SK-N-SH treated with all-trans-retinoic acid at 6 μM for 48 hours (cell line): ENCODE data around the gene PDE8A.
A peak's percentile ranks its signal among the peaks of the same experiment; 100 is the strongest.

Experiments used
- ATAC-seq: fragments of 200-7000 bp; cut with Tn5 transposase; 3 replicates; pipeline ENCODE4 v1.9.1; 2020; ENCODE audit warnings: mild to moderate bottlenecking, moderate library complexity
- ARNTL ChIP-seq: fragments of 450-650 bp; formaldehyde crosslinking; IDR thresholded peaks from 2 replicates; pipeline ENCODE4 v1.5.0; 2020; ENCODE audit warnings: low read depth, mild to moderate bottlenecking, moderate library complexity, borderline replicate concordance
- BACH2 ChIP-seq: fragments of 250-450 bp; sonication (Bioruptor Pico); IDR thresholded peaks from 2 replicates; pipeline ENCODE4 v1.9.0; 2021; ENCODE audit warnings: mild to moderate bottlenecking, borderline replicate concordance
- CSDC2 ChIP-seq: fragments of 250-450 bp; sonication (Bioruptor Pico); IDR thresholded peaks from 2 replicates; pipeline ENCODE4 v1.5.0; 2020; ENCODE audit warnings: mild to moderate bottlenecking, moderate library complexity
- ESRRG ChIP-seq: fragments of 250-450 bp; sonication (Bioruptor Pico); IDR thresholded peaks from 2 replicates; pipeline ENCODE4 v1.6.1; 2021; ENCODE audit warnings: mild to moderate bottlenecking
- GLIS3 ChIP-seq: fragments of 250-450 bp; sonication (Bioruptor Pico); IDR thresholded peaks from 2 replicates; pipeline ENCODE4 v1.5.0; 2020; ENCODE audit warnings: mild to moderate bottlenecking, moderate library complexity
- ISL1 ChIP-seq: fragments of 250-450 bp; sonication (Bioruptor Pico); IDR thresholded peaks from 2 replicates; pipeline ENCODE4 v2.1.2; 2022; ENCODE audit warnings: mild to moderate bottlenecking, moderate library complexity
- OSR1 ChIP-seq: fragments of 250-450 bp; sonication (Bioruptor Pico); IDR thresholded peaks from 2 replicates; pipeline ENCODE4 v1.8.0; 2022; ENCODE audit warnings: moderate library complexity, mild to moderate bottlenecking, inconsistent platforms
- PPARA ChIP-seq: fragments of 250-450 bp; sonication (Bioruptor Pico); IDR thresholded peaks from 2 replicates; pipeline ENCODE4 v1.5.0; 2020; ENCODE audit warnings: mild to moderate bottlenecking, borderline replicate concordance
- RARB ChIP-seq: fragments of 250-450 bp; sonication (Bioruptor Pico); IDR thresholded peaks from 2 replicates; pipeline ENCODE4 v1.8.0; 2021; ENCODE audit warnings: mild to moderate bottlenecking, moderate library complexity
- SNAI2 ChIP-seq: fragments of 250-450 bp; sonication (Bioruptor Pico); IDR thresholded peaks from 2 replicates; pipeline ENCODE4 v1.5.0; 2020; ENCODE audit warnings: mild to moderate bottlenecking, moderate library complexity
- TCF4 ChIP-seq: fragments of 250-450 bp; sonication (Bioruptor Pico); IDR thresholded peaks from 2 replicates; pipeline ENCODE4 v1.8.0; 2021; ENCODE audit warnings: mild to moderate bottlenecking, moderate library complexity, borderline replicate concordance
- ZC3H10 ChIP-seq: fragments of 250-450 bp; sonication (Bioruptor Pico); IDR thresholded peaks from 2 replicates; pipeline ENCODE4 v1.5.1; 2021; ENCODE audit warnings: mild to moderate bottlenecking, moderate library complexity
- ZFP30 ChIP-seq: fragments of 450-650 bp; formaldehyde crosslinking; IDR thresholded peaks from 2 replicates; pipeline ENCODE4 v1.5.0; 2022; ENCODE audit warnings: mild to moderate bottlenecking, moderate library complexity
- ZNF8 ChIP-seq: fragments of 450-650 bp; formaldehyde crosslinking; IDR thresholded peaks from 2 replicates; pipeline ENCODE4 v1.5.0; 2020; ENCODE audit warnings: mild to moderate bottlenecking, moderate library complexity
- TF ChIP-seq, protein P1 (sequence below): fragments of 250-450 bp; sonication (Bioruptor Pico); IDR thresholded peaks from 2 replicates; pipeline ENCODE4 v1.8.0; 2021; ENCODE audit warnings: low read depth, mild to moderate bottlenecking, moderate library complexity, borderline replicate concordance
- TF ChIP-seq, protein P2 (sequence below): fragments of 250-450 bp; sonication (Bioruptor Pico); IDR thresholded peaks from 2 replicates; pipeline ENCODE4 v1.5.1; 2020; ENCODE audit warnings: low read depth, mild to moderate bottlenecking, moderate library complexity
- TF ChIP-seq, protein P3 (sequence below): fragments of 250-450 bp; sonication (Bioruptor Pico); IDR thresholded peaks from 2 replicates; pipeline ENCODE4 v1.5.0; 2020; ENCODE audit warnings: mild to moderate bottlenecking, moderate library complexity
- TF ChIP-seq, protein P4 (sequence below): fragments of 250-450 bp; sonication (Bioruptor Pico); IDR thresholded peaks from 2 replicates; pipeline ENCODE4 v1.8.0; 2020; ENCODE audit warnings: mild to moderate bottlenecking, moderate library complexity, borderline replicate concordance
- TF ChIP-seq, protein P5 (sequence below): fragments of 250-450 bp; sonication (Bioruptor Pico); IDR thresholded peaks from 2 replicates; pipeline ENCODE4 v1.5.1; 2021; ENCODE audit warnings: mild to moderate bottlenecking, moderate library complexity

The PDE8A gene

DNA sequence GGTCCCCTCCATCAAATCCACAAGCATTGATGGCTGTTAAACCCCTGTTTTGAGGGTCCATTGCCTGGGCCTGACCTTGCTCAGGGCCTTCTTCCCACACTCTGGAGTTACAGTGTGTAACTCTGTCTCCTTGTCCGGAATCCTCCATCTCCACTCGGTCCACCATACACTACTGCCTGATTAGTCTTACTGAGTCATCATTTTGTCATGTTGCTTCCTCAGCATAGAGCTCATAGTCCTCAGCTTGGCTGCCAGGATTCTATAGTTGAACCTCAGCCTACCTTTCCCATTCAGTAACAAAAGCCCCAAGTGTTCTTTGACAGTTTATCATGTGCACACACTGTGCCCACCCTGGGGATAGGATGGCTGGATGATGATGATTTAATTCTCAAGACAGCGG, 113.0 kb downstream of the PDE8A start:
- ATAC-seq = peak; percentile 86
- no peak for TF ChIP-seq ESRRG
- TF ChIP-seq, protein P1, sequence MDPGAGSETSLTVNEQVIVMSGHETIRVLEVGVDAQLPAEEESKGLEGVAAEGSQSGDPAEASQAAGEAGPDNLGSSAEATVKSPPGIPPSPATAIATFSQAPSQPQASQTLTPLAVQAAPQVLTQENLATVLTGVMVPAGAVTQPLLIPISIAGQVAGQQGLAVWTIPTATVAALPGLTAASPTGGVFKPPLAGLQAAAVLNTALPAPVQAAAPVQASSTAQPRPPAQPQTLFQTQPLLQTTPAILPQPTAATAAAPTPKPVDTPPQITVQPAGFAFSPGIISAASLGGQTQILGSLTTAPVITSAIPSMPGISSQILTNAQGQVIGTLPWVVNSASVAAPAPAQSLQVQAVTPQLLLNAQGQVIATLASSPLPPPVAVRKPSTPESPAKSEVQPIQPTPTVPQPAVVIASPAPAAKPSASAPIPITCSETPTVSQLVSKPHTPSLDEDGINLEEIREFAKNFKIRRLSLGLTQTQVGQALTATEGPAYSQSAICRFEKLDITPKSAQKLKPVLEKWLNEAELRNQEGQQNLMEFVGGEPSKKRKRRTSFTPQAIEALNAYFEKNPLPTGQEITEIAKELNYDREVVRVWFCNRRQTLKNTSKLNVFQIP = no peak
- TF ChIP-seq, protein P2, sequence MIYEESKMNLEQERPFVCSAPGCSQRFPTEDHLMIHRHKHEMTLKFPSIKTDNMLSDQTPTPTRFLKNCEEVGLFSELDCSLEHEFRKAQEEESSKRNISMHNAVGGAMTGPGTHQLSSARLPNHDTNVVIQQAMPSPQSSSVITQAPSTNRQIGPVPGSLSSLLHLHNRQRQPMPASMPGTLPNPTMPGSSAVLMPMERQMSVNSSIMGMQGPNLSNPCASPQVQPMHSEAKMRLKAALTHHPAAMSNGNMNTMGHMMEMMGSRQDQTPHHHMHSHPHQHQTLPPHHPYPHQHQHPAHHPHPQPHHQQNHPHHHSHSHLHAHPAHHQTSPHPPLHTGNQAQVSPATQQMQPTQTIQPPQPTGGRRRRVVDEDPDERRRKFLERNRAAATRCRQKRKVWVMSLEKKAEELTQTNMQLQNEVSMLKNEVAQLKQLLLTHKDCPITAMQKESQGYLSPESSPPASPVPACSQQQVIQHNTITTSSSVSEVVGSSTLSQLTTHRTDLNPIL (CRISPR knock-in tag) = no peak
- no peak for TF ChIP-seq TCF4 (CRISPR knock-in tag)
- TF ChIP-seq OSR1 (CRISPR knock-in tag) = no peak
- no peak for TF ChIP-seq CSDC2 (CRISPR knock-in tag)
- TF ChIP-seq, all 23 proteins: peak for 0

DNA sequence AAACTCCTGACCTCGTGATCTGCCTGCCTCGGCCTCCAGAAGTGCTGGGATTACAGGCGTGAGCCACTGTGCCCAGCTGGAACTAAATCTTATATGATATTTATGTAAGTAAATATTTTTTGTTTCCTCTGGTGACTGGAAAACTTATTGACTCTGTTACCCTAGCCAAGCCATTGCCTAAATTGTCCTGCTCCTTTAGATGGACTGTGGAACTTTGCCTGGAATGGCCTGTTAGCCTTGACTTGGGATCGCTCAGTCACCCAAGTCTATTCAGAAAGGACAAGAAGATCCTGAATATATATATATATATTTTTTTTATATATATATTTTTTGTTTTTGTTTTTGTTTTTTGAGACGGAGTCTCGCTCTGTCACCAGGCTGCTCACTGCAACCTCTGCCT, 113.9 kb downstream of the PDE8A start:
- no peak for ATAC-seq
- TF ChIP-seq, protein P3, sequence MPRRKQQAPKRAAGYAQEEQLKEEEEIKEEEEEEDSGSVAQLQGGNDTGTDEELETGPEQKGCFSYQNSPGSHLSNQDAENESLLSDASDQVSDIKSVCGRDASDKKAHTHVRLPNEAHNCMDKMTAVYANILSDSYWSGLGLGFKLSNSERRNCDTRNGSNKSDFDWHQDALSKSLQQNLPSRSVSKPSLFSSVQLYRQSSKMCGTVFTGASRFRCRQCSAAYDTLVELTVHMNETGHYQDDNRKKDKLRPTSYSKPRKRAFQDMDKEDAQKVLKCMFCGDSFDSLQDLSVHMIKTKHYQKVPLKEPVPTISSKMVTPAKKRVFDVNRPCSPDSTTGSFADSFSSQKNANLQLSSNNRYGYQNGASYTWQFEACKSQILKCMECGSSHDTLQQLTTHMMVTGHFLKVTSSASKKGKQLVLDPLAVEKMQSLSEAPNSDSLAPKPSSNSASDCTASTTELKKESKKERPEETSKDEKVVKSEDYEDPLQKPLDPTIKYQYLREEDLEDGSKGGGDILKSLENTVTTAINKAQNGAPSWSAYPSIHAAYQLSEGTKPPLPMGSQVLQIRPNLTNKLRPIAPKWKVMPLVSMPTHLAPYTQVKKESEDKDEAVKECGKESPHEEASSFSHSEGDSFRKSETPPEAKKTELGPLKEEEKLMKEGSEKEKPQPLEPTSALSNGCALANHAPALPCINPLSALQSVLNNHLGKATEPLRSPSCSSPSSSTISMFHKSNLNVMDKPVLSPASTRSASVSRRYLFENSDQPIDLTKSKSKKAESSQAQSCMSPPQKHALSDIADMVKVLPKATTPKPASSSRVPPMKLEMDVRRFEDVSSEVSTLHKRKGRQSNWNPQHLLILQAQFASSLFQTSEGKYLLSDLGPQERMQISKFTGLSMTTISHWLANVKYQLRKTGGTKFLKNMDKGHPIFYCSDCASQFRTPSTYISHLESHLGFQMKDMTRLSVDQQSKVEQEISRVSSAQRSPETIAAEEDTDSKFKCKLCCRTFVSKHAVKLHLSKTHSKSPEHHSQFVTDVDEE (CRISPR knock-in tag) = no peak
- TF ChIP-seq ZC3H10 (CRISPR knock-in tag) = no peak
- TF ChIP-seq PPARA = no peak
- TF ChIP-seq, protein P4, sequence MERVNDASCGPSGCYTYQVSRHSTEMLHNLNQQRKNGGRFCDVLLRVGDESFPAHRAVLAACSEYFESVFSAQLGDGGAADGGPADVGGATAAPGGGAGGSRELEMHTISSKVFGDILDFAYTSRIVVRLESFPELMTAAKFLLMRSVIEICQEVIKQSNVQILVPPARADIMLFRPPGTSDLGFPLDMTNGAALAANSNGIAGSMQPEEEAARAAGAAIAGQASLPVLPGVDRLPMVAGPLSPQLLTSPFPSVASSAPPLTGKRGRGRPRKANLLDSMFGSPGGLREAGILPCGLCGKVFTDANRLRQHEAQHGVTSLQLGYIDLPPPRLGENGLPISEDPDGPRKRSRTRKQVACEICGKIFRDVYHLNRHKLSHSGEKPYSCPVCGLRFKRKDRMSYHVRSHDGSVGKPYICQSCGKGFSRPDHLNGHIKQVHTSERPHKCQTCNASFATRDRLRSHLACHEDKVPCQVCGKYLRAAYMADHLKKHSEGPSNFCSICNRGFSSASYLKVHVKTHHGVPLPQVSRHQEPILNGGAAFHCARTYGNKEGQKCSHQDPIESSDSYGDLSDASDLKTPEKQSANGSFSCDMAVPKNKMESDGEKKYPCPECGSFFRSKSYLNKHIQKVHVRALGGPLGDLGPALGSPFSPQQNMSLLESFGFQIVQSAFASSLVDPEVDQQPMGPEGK (CRISPR knock-in tag) = no peak
- TF ChIP-seq OSR1 (CRISPR knock-in tag) = no peak
- TF ChIP-seq ESRRG = no peak
- TF ChIP-seq, protein P1 = no peak
- no peak for TF ChIP-seq ZNF8

DNA sequence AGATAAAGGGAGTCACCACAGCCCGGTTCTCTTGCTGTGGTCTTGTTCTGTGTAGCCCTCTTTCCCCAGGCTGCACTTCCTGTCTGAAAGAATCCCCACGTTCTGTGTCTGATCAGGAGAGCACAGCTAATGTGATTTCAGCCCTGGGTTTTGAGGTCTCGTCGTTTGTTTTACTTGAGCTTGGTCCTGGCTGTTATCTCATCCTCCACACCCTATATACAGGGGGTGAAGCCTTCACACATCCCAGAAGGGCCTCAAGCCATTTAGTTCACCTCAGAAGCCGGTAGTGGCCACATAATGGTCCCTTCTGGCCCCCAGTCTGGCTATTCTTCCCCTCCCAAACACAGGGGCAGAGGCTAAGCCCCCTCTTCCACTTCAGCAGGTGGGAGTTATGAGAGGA, 115.6 kb downstream of the PDE8A start:
- no peak for TF ChIP-seq RARB (CRISPR knock-in tag)
- TF ChIP-seq, protein P3 (CRISPR knock-in tag) = no peak
- TF ChIP-seq ZFP30 (CRISPR knock-in tag) = no peak
- no peak for TF ChIP-seq ARNTL (CRISPR knock-in tag)
- no peak for TF ChIP-seq ESRRG
- no peak for TF ChIP-seq GLIS3 (CRISPR knock-in tag)
- TF ChIP-seq ISL1 = no peak
- TF ChIP-seq, protein P5, sequence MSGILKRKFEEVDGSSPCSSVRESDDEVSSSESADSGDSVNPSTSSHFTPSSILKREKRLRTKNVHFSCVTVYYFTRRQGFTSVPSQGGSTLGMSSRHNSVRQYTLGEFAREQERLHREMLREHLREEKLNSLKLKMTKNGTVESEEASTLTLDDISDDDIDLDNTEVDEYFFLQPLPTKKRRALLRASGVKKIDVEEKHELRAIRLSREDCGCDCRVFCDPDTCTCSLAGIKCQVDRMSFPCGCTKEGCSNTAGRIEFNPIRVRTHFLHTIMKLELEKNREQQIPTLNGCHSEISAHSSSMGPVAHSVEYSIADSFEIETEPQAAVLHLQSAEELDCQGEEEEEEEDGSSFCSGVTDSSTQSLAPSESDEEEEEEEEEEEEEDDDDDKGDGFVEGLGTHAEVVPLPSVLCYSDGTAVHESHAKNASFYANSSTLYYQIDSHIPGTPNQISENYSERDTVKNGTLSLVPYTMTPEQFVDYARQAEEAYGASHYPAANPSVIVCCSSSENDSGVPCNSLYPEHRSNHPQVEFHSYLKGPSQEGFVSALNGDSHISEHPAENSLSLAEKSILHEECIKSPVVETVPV (CRISPR knock-in tag) = no peak
- TF ChIP-seq CSDC2 (CRISPR knock-in tag) = no peak
- no peak for TF ChIP-seq ZC3H10 (CRISPR knock-in tag)
- no peak for TF ChIP-seq BACH2 (CRISPR knock-in tag)
- TF ChIP-seq, protein P1 = no peak
- TF ChIP-seq SNAI2 (CRISPR knock-in tag) = no peak
- no peak for TF ChIP-seq TCF4 (CRISPR knock-in tag)
- TF ChIP-seq, protein P2 (CRISPR knock-in tag) = no peak
- TF ChIP-seq, all 23 proteins: peak for 0
- ATAC-seq = no peak
